SKM-1 (cell line): Measurements from ENCODE around the gene COL28A1.
"Not testable (repeated sequence)": the region's sequence is repeated elsewhere in the genome, so short reads cannot be mapped to it uniquely, and the experiment has no call there.

Experiments
- DNase-seq: peaks from one replicate; lab custom pipeline; 2025; ENCODE audit not compliant: unreplicated experiment; lab: John Stamatoyannopoulos, UW

COL28A1 gene

DNA sequence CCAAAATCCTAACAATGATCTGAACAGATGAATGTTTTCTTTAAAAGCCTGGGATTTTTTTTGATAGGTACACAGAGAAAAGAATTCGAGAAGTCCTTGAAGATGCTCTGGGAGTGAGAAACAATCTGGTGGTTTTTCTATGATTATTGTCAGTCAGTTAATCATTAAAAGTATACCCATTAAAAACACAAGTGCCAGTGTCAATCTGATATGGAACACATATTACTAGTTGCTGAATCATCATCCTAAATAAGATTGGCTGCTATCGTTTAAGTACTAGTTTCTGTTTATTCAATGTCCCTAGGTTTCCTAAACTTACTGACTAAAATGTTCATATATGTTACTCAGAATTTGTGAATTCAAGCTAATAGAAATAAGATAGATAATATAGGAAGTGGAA is 16.1 kb downstream of the COL28A1 start:
- DNase-seq: no peak

DNA sequence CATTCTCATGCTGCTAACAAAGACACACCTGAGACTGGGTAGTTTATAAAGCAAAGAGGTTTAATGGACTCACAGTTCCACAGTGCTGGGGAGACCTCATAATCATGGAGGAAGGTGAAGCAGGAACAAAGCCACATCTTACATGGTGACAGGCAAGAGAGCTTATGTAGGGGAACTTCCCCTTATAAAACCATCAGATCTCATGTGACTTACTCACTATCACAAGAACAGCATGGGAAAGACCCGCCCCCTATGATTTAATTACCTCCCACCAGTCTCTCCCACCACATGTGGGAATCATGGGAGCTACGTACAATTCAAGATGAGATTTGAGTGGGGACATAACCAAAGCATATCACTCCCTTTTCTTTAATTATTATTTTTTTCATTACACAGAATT is 16.6 kb downstream of the COL28A1 start:
- no peak for DNase-seq

DNA sequence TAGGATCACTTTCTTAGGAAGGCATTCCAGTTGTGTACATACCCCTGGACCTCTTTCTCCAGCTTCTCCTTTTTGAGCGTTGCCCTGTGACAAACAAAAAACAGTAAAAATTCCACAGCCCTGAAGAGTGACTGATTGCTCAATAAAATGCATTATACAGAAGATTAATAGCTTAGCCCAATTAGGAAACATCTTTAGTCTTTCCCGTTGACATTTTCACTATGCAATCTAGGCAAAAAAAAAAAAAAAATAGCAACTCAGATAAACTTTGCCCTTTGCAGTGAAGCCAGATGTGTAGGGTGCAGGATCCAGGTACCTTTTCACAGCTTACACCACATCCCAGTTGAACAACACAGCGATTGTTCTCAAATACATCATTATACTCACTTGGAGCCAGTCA is 17.9 kb downstream of the COL28A1 start:
- DNase-seq: no peak

DNA sequence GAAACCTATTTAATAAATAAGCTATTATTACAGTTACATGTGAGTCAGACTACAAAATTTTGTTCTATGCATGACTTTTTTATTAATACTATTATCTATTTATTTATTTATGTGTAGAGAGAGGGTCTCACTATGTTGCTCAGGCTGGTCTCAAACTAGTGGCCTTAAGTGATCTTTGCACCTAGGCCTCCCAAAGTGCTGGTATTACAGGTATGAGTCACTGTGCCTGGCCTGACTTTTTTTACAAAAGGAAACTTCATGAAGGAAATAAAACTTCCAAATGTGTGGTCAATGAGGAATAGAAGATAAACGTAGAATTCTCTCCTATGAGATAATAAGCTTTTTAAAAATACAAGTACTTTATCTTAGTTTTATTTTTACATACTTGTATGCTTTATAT is 19.0 kb downstream of the COL28A1 start:
- no peak for DNase-seq

DNA sequence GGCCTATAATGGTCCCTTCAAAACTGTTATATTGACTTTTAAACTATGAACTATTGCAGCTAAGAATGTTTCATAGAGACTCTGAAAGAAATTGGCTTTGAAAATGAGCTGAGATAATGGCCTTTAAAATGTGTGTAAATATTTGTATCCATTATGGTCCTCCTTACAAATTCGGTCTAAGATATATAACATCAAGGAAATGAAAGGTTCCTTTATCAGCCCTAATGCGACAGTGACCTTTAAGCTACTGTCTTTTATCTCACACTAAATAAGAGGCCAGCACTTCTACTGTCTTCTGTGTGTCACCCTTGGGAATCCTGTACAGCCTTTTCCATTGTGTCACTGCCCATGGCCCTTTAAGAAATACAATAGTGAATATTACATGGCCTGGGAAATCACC is 19.5 kb downstream of the COL28A1 start:
- DNase-seq: no peak

DNA sequence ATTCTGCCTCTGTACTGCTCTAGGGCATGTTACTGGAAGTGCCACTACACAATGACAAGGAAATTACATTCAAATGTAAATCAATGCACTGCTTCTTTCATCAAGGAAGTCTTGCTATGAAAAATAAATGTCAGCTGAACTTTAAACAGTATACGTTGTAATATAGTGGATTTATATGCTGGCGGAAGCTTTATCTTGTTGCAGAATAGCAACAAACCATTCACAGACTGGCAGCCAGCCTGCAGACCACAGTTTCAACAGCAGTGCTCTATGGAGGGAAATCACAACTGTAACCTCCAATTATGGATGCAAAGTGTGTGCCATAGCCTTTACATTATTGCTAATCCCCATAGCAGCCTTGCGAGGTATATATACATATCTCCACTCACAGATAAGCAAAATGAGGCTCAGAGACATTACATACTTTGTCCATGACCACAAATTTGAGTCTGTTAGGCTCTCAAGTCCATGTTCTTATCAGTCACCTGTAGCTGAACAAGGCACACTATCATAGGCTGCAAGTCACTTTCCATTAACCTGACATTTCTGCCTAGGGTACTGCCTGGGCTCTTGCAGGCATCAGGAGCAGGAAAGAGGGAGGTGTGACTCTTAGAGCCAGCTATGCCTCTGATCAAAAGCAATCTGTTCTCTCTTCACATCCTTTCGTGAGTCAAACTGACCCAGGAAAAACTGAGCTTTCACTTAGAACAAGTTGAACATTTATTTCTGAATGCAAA is 22.6 kb downstream of the COL28A1 start:
- no peak for DNase-seq

DNA sequence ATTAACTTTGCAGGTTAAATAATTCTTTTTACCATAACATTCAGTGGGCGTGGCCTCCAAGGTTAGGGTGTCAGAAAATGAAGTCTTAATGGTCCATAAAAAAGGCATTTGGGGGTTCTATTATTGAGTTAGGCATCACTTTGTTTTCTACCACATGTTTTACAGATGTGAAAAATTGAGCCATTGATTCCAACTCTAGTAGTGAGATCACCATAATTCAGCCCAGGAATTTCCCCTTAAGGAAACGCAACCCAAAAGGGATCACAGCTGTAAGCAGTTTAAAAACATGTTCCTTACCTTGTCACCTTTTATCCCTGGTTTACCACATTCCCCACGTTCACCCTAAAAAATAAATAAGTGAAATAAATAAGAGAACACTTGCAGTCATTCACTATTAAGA is 24.9 kb downstream of the COL28A1 start:
- DNase-seq: no peak

DNA sequence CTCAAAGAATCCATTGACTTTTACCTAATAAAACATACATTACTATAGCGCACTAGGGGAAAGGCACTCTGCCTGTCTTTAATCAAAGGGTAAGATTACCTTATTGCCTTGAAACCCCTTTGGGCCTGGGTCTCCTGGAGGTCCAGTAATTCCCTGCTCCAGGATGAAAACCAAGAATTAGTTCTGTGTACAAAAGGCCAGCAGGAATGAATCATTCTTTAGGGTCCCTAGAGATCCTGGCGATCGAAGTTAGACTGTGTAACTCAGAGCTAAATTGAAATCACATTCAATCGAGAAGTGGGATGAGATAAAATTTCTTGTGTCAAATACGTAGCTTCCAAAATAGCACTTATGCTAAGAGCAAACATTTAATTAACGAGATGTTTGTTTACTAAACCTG is 29.8 kb downstream of the COL28A1 start:
- DNase-seq: no peak

DNA sequence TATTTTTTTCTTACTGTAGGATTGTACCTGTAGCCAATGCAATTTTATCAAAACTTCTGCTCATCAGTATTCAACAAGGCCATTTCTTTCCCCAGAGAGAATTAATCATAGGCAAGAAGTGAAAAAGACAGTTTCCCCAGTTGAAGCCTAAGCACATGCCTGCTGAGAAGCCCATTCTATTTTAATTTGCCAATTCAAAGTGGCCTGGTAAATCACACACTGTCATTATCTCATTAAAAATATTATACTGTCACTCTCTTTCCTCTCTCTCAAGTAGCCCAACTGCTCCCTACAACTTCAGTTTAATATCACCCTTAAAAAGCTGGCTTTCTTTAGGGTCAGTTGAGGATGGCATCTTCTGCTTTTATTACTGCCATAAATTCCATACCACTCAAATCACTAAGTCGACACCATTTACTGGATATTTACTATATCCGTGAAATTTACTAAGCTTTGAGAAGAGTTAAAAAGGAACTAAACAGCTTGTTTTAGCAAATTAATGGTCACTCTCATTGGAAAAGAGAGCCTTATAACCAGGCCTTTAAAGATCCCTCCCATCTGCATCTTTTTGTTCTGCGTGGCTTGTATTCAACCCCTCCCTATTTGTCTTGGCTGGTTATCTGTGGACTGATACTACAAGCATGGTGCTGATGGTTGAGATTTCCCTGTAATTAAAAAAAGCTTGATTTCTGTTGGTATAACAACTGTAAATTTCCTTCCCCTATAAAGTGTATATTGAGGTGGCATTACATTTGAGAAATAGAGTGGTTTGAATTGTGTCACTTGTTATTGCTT is 30.6 kb downstream of the COL28A1 start:
- no peak for DNase-seq

DNA sequence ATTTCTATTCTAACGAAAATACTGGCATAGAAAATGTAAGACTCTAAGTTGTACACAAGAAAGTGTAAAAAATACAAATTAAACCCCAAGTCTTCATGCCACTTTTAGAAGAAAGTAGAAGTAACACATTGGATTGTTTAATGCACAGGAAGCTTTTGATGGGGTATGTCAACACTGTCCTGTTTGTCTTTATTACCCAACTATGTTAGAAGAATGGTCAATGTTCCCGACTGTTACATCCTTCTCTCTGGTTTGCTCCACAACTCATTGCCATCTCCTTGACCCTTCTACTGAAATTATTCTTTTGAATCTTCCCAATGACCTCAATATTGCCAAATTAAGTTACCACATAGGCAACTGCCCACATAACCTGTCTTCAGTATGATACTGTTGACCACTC is 35.8 kb downstream of the COL28A1 start:
- DNase-seq: no peak

DNA sequence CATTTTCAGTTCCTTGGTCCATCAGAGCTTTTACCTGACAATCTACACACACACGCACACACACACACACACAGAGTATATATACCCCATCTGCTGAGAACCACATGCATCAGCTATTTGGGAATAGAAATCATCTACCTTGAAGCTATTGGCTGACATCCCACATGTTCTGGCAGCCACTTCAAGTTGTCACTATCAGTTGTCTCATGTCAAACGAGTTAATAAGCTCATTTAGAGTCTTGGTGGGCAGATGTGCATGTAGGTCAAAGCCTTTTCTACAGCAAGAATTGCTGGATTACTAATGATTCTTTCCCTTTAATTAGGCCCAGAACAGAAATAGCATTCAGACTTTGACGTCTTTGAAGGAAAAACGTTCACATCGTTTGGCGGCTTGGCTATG is 36.8 kb downstream of the COL28A1 start:
- no peak for DNase-seq

DNA sequence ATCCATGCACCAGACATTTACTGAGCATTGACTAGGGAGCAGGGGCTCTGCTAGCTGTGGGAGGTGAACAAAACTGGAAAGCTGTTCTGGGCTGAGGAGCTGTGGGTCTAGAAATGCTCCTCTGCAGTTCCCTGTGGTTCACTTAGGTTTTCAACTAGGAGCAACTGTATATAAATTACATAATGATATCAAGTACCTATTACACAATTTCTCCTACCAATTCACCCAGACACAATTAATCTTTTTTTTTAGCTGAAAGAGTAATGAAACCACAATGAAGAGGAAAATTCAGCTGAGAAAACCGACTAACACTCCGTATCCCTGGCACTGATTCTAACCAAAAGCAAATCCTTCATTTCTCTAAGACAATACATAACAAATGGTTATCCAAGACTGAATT is 39.4 kb downstream of the COL28A1 start:
- DNase-seq: no peak

DNA sequence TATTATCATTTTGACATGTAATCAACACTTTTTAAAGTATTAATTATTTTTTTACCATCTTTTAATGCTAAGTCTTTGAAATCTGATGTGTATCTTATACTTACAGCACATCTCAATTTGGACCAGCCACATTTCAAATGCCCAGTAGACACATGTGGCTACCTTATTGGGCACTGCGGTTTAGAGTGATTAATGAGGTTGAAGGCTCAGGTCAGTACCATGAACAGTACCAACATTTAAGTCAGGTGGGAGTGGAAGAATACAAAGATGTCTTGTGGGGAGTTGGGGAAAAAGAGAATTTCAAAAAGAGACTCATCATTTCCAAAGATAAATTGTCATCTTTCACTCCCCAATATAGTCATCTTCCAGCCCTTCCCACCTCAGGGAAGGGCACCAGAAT is 40.5 kb downstream of the COL28A1 start:
- DNase-seq: no peak

DNA sequence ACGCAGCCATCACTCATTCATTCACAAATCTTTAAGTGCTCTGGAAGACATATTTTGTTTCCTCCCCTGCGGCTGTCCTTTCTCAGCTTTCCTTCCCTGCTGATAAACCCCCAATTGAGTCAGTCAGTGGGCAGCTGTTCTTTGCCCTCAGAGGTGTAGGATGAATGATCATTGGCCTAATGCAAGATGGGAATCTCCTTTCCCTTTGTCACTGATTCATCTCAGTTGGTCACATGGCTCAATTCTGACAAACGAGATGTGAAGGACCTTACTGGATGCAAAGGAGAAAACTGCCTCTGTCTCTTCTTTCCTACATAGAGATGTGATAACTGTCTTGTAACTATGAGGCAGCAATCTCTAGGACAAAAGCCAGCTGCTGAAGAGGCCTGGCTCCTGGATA is 44.6 kb downstream of the COL28A1 start:
- DNase-seq: no peak

DNA sequence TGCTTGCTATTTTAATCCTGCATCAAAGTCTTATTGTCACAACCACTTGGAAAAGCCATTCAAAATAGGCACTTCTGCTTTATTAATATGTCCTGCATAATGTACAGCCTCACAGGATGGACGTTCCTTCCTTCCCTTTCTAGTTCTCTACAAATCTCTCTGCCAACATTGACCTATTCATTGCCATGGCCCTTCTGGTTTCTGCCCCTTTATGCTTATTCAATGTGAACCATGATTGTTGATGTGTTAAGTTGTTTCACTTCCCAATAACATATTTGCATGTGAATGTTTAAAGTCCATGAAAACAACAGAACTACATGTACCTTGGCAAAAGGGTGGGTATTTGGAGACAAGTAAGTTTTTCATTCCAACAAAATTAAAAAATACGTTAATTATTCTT is 45.7 kb downstream of the COL28A1 start:
- DNase-seq: no peak

DNA sequence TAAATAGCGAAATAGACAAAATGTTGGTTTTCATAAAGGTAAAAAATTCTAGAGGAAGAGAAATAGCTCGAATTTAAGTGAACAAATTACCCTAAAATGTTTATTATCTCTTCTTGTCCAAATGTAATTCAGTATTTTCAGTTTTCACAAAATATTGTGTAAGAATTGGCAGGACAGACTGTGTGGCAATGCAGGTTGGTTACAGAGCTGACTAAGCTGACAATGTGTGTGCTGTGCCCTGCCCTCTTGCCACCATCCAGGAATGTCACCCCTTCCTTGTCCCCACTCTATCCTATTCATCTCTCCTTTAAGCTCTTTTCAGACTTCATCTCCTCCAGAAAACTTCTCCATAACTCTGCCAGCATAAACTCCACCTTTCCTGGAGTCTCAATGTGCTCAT is 46.1 kb downstream of the COL28A1 start:
- no peak for DNase-seq

DNA sequence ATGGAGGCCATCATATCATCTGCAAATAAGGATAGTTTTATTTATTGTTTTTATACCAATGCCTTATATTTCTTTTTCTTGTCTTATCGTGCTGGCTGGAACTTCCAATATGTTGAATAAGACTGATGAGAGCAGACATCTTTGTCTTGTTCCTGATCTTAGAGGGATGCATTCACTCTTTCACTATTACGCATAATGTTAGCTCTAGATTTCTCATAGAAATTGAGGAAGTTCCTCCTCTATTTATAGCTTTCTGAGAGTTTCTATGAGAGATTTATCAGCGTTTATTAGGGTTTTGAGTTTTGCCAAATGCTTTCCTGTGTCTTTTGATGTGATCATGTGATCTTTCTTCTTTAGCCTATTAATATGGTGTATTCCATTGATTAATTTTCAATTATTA is 49.3 kb downstream of the COL28A1 start:
- no peak for DNase-seq

DNA sequence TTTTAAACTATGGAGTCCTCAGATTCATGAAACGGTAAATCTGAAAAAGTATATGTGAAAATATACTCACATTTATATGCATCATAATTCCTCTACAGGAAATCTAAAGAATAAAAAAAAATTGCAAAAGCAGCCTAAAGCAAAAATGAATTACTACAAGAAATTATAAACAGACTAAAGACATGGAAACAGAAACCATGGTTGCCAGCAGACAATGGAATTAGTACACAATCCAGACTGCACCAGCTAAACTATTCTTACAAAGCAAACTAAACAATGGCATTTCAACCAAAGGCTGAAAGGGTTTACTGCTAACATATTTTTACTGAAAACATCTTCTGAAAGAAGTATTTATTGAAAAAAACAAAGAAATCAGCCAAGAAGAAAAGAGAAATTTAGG is 51.6 kb downstream of the COL28A1 start:
- no peak for DNase-seq

DNA sequence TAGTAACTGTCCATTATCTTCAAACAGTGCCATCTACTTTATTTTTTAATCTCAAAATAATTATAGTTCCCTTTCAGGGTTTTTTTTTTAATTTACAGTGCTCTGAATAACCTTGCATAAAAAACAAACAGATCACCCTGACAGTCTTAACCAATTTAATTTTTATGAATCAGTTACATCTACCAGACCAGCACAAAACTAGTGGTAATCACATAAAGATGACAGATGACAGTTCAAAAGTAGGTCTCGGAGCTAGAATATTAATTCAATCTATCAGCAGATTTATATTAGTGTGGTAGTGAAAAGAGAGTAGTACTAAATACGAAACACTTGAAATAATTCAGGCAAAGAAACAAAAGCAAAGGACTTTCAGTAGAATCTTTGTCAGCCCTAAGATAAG is 53.9 kb downstream of the COL28A1 start:
- no peak for DNase-seq

DNA sequence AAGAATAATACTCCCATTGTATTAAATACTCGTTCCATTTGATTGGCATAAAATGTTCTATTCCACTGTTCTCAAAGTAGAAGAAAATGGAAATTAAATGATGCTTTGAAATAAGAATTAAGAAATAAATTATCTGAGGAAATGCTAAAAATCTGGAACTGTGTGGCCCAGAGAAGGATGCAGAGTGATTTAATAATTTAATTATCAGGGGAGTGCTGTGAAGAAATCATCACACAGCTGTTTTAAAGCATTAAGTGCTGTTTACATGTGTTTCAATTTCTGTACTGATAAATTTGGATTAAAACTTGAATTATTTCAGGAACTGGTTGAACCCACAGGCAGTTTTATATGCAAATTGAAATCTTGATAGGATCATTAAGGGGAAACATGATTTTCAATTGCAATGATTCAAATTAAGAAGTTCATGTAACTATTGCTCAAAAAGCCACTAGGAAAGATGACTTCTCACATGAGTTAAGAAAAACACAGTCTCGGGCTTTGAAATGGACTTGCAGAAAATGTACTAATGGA is 56.3 kb downstream of the COL28A1 start:
- DNase-seq: no peak

DNA sequence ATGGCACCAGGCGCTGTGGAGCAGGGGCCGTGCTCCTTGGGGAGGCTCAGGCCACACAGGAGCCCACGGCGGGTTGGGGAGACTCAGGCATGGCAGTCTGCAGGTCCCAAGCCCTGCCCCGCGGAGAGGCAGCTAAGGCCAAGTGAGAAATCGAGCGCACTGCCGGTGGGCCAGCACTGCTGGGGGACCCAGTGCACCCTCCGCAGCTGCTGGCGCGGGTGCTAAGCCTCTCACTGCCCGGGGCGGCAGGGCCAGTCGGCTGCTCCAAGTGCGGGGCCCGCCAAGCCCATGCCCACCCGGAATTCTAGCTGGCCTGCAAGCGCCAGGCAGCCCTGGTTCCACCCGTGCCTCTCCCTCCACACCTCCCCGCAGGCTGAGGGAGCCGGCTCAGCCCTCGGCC is 57.1 kb downstream of the COL28A1 start:
- no peak for DNase-seq

DNA sequence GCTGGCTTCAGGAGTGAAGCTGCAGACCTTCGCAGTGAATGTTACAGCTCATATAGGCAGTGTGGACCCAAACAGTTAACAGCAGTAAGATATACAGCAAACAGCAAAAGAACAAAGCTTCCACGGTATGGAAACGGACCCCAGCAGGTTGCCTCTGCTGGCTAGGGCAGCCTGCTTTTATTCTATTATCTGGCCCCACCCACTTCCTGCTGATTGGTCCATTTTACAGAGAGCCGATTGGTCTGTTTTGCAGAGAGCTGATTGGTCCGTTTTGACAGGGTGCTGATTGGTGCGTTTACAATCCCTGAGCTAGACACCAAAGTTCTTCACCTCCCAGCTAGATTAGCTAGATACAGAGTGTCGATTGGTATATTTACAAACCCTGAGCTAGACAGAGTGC is 58.0 kb downstream of the COL28A1 start:
- not testable (repeated sequence) for DNase-seq
